Measurements from ENCODE around the gene USP15.
A peak's percentile ranks its signal among the peaks of the same experiment; 100 is the strongest.
"Not testable (repeated sequence)": the region's sequence is repeated elsewhere in the genome, so short reads cannot be mapped to it uniquely, and the experiment has no call there.

The USP15 gene

DNA sequence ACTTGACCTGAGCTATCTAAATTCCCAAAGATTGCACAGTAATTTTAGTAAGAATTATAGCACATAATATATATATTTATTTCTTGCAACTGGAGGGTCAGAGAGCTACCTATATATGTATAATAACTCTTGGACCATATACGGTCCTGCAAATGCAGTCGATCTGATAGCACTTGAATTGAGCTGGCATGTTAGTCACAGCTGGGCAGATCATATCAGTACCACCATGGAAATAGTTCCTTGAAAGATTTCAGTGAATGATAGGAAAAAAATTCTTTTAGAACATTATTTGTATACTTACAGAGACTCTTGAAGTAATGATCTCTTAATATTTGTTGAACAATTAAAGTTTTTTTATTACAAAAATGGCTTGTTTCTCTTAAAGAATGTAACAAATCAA, 111.9 kb downstream of the USP15 start:
- DNase-seq (ENCODE audit: low spot score) = no peak

DNA sequence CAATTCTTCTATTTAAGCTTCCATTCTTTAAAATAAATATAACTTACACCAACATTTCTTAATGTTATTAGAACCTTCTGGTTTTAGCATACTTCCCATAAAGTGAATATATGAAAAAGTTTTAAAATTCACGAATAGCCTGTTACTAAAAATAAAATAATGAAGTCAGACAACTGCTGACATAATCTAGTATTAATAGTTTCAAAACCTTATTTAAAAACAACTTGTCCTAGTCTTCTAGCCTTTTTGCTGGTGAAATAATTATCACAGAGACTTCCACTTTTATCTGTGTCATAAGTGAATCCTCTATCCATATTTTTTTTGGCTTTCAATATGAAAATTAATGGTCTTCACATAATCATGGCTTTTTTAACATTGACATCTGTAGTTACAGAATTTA, 112.6 kb downstream of the USP15 start:
- DNase-seq (ENCODE audit: low spot score) = no peak

GRCh38 chr12:62375603-62376002, 115.4 kb downstream of the USP15 start:
- DNase-seq (ENCODE audit: low spot score) = no peak

GRCh38 chr12:62379026-62379722, 119.0 kb downstream of the USP15 start:
- DNase-seq (ENCODE audit: low spot score) = no peak

DNA sequence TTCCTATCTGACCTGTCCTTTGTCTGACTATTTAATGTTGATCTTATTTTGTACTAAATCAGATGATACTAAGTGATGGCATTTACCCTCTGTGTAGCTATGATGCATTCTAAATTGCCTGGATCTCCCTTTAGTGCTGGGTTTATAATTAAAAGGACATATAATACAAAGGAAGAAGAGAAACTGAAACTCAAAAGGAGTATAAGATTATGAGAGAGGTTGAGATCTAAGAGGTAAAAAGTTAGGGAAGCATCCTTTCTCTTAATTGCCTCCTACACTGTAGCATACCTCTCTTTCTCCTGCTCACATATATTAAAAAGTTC, 119.5 kb downstream of the USP15 start:
- DNase-seq (ENCODE audit: low spot score) = no peak

- DNase-seq (ENCODE audit: low spot score) = no peak
Measured at GRCh38 chr12:62382526-62382925, 122.3 kb downstream of the USP15 start.

DNA sequence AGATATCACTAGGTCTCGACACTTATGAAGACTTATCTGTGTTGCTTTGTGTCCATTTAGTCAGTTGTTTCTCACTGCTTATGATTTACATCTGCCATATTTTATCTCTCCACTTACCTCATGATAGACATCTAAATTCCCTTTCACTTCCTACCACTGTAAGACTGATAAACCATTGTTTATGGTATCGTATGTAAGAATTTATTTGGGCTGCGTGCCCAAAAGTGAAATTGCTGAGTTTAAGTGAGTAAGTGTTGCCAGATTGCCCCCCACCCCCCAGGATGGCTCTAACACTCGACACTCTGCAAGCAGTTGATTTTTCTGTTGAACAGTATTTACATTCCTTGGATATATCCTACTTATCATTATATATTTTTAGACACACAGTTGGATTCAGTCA, 136.5 kb downstream of the USP15 start:
- no peak for DNase-seq (ENCODE audit: low spot score)

DNA sequence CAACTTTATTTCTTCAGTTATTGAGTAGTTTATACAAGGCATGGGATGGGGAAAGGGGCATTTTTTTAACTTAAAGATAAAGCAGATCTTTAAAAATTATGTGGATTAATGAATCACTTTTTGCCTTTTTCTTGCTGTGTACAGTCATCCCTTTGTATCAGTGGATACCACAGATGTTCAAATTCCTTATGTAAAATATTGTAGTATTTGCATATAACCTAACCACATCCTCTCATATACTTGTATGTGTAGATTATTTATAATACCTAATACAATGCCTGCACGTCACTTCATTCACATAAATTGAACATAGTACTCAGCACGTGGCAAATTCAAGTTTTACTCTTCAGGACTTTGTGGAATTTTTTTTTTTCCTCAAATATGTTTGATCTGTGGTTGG, 139.9 kb downstream of the USP15 start:
- DNase-seq (ENCODE audit: low spot score) = no peak

GRCh38 chr12:62401631-62402030, 141.4 kb downstream of the USP15 start:
- DNase-seq (ENCODE audit: low spot score) = no peak

- no peak for DNase-seq (ENCODE audit: low spot score)
Measured at GRCh38 chr12:62403031-62403430, 142.8 kb downstream of the USP15 start.

- DNase-seq (ENCODE audit: low spot score) = no peak
Measured at GRCh38 chr12:62407587-62407986, 147.4 kb downstream of the USP15 start.

DNA sequence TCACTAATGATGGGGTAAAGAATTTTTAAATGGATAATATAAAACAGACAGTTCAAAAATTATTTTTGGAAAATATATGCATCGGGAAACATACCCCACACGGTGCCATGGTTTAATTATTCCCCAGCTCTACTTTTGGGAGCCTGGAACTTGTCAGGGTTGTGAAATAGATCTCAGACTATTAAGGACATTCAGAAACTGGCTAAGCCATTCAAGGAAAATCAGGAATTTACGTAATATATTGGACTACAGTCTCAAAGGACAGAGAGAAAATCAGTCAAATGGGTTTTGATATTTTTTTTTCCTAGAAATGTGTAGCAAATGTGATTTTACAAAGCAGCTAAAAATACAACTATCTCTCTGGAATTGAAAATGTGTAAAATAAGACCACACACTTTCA, 148.9 kb downstream of the USP15 start:
- DNase-seq (ENCODE audit: low spot score) = no peak

- DNase-seq (ENCODE audit: low spot score) = no peak
Measured at GRCh38 chr12:62414180-62414579, 154.0 kb downstream of the USP15 start.

- DNase-seq (ENCODE audit: low spot score) = no peak
Measured at GRCh38 chr12:62426089-62426488, 165.9 kb downstream of the USP15 start.

DNA sequence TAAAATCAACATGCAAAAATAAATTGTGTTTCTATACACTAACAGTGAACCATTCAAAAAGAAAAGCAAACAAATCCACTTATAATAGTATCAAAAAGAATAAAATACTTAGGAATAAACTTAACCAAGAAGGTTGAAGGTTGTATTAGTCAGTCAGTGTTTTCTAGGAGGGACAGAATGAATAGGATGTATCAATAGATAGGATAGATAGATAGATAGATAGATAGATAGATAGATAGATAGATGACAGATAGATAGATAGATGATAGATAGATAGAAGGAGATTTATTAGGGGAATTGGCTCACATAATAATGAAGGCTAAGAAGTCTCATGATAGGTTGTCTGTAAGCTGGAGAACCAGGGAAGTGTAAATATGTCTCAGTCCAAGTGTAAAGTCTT, 169.3 kb downstream of the USP15 start:
- no peak for DNase-seq (ENCODE audit: low spot score)

- peak; percentile 37 for DNase-seq (ENCODE audit: low spot score)
Measured at GRCh38 chr12:62434494-62435302, 174.5 kb downstream of the USP15 start.

DNA sequence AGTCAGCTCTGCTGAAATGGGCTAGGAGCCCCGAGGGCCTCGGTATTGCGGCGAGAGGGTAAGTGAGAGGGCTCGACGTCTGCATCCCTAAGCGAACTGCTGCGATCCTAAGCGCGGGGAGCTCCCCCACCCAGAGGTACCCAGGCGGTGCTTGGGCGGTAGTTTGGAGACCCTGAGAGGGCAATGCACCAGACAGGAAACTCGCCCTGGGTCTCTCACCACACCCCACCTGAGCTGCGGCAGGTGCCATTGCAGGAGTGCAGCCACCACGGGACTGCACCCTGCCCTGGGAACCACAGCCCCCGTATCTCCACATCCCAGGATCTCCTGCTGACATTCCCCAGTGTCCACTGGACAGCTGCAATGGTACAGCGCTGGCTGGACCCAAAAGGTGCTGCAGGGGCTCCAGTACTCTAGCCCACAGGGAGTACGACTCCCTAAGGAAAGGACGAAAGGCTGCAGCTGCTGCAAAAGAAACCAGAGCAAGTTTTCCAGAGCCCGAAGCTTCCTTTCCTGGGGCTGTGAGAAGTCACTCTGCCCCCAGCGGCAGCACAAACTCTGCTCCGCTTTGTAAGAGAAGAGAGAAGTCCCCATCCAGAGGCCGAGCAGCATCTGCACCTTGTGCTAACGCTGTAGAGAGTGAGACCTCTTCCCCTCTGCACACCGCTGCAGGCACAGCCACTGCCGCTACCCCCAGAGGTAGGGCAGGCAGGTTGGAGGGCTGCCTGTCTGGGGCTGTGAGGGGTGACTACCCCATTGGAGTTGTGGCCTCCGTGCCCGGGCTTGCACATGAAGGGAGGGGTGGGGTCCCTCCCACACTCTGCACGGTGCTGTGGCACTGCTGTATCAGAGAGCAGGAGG, 175.3 kb downstream of the USP15 start:
- DNase-seq (ENCODE audit: low spot score) = peak; percentile 57

DNA sequence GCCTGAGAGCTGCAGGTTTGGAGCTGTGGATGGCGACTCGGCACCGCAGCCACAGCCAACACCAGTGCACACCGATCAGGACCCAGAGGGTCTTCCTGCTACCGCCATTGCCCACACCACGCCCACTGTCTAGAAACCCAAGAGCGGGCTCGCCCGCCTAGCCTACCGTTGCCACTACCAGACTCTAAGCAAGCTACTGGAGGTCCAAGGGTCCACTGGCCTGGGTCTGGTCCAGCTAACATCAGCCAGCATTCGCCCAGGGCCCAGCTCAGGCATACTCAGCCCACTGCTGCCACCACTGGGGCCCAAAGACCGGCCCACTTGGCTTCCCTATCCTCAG, 175.9 kb downstream of the USP15 start:
- no peak for DNase-seq (ENCODE audit: low spot score)

DNA sequence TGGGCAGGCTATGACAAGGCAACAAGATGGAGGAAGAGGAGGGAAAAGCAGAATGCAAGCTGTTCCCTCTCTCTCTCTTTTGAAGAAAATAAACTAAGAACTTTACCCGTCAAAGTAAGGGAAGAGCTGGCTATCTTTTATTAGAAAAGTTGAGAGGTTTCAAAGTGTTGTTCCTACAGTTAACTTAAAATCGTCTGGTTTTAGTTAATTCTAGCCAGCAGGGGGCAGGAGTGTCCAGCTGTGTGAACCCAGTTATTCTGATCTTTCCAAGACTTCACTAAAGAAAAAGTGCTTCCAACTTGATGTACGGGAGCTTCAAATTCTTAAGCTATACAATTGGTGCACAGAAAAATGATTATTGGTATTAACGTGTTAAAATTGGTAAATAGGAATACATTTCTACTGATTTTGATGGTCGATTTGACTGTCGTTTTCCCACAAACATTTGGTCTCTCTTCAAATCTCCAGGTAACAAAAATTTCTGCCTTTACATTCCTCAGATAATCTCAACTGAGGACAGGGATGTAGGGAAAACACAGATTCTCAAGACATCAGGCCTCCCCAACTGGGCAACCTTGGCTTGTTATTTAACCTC, 178.0 kb downstream of the USP15 start:
- DNase-seq (ENCODE audit: low spot score) = peak; percentile 22

GRCh38 chr12:62446754-62447452, 186.7 kb downstream of the USP15 start:
- DNase-seq (ENCODE audit: low spot score) = no peak

DNA sequence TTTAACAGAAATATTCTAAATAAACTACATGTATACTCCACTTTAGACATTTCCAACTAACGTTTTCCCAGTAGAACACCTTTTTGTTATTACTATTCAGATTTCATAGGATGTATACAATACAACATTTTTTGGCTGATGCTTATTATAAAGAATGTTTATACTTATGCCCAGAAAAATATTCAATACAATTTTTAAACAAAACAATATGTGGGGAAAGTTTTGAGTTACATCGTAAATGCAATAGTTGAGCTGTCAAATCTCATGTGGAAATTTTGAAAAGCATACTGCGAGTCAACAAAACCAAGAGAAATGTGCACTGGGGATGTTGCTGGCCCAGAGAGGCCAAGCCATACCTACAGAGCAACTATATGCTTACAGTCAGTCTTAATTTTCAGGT, 188.2 kb downstream of the USP15 start:
- no peak for DNase-seq (ENCODE audit: low spot score)

DNA sequence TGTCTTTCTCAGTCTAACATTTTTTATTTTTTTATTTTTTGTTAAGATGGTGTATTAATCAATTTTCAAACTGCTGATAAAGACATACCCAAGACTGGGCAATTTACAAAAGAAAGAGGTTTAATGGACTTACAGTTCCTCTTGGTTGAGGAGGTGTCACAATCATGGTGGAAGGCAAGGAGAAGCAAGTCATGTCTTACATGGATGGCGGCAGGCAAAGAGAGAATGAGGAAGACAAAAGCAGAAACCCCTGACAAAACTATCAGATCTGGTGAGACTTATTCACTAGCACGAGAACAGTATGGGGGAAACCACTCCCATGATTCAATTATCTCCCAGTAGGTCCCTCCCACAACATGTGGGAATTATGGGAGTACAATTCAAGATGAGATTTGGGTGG, 195.2 kb downstream of the USP15 start:
- not testable (repeated sequence) for DNase-seq (ENCODE audit: low spot score)
